GM10248 (cell line): ENCODE results near the gene KIT.
"Not testable (repeated sequence)": the region's sequence is repeated elsewhere in the genome, so short reads cannot be mapped to it uniquely, and the experiment has no call there.

ENCODE experiments used
- CTCF ChIA-PET: fragments of 300-600 bp; sonication (Branson Sonifier 250); formaldehyde crosslinking; extraction: SDS; loops from one replicate; lab custom pipeline; 2021; ENCODE audit warnings: antibody characterized with exemption; lab: Yijun Ruan, JAX
- POLR2A ChIA-PET: fragments of 350-650 bp; sonication (Branson Sonifier 250); formaldehyde crosslinking; extraction: SDS; loops from one replicate; lab custom pipeline; 2020; ENCODE audit warnings: antibody characterized with exemption; lab: Yijun Ruan, JAX
- DNase-seq: peaks from one replicate; pipeline ENCODE4 v3.0.0; 2012; ENCODE audit errors: extremely low spot score
- TF ChIP-seq, protein P1 (sequence below): IDR thresholded peaks from 2 replicates; pipeline ENCODE4 v1.5.1; 2012; ENCODE audit warnings: mild to moderate bottlenecking, low read depth; ENCODE audit errors: extremely low read depth, missing control alignments, control extremely low read depth

Gene KIT

DNA sequence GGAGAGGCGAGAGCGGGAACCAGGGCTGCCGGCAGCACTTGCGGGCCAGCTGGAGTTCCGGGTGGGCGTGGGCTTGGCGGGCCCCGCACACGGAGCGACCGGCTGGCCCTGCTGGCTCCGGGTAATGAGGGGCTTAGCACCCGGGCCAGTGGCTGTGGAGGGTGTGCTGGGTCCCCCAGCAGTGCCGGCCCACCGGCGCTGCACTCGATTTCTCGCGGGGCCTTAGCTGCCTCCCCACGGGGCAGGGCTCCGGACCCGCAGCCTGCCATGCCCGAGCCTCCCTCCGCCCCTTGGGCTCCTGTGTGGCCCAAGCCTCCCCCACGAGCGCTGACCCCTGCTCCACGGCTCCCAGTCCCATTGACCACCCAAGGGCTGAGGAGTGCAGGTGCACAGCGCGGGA is 25.2 kb upstream of the KIT start:
- ChIA-PET POLR2A (no interaction called here), CTCF (no interaction called here)
- TF ChIP-seq, protein P1, sequence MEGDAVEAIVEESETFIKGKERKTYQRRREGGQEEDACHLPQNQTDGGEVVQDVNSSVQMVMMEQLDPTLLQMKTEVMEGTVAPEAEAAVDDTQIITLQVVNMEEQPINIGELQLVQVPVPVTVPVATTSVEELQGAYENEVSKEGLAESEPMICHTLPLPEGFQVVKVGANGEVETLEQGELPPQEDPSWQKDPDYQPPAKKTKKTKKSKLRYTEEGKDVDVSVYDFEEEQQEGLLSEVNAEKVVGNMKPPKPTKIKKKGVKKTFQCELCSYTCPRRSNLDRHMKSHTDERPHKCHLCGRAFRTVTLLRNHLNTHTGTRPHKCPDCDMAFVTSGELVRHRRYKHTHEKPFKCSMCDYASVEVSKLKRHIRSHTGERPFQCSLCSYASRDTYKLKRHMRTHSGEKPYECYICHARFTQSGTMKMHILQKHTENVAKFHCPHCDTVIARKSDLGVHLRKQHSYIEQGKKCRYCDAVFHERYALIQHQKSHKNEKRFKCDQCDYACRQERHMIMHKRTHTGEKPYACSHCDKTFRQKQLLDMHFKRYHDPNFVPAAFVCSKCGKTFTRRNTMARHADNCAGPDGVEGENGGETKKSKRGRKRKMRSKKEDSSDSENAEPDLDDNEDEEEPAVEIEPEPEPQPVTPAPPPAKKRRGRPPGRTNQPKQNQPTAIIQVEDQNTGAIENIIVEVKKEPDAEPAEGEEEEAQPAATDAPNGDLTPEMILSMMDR = no peak
- DNase-seq = no peak

DNA sequence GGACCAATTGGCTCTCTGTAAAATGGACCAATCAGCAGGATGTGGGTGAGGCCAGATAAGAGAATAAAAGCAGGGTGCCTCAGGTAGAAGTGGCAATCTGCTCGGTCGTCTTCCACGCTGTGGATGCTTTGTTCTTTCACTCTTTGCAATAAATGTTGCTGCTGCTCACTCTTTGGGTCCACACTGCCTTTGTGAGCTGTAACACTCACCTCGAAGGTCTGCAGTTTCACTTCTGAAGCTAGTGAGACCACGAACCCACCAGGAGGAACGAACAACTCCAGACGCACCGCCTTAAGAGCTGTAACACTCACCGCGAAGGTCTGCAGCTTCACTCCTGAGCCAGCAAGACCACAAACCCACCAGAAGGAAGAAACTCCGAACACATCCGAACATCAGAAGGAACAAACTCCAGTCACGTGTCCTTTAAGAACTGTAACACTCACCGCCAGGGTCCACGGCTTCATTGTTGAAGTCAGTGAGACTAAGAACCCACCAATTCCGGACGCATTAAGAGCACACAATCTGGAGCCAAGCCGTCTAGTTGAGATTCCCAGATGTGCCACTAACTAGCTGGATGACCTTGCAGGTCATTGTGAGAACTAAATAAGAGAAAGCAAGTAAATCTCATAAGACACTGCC is 24.5 kb upstream of the KIT start:
- CTCF ChIA-PET, DNase-seq, POLR2A ChIA-PET: not testable (repeated sequence)

- POLR2A ChIA-PET = no interaction called here
- CTCF ChIA-PET = interaction anchor here (1.0 kb wide), 1 partner anchor 28 kb away, joined by 3 read pairs; no protein-coding TSS in a partner anchor
- TF ChIP-seq, protein P1 = no peak
- DNase-seq = no peak
Measured at GRCh38 chr4:54635318-54635717, 22.4 kb upstream of the KIT start.

- TF ChIP-seq, protein P1 = no peak
- CTCF ChIA-PET = no interaction called here
- POLR2A ChIA-PET = no interaction called here
- no peak for DNase-seq
Measured at GRCh38 chr4:54637325-54637724, 20.4 kb upstream of the KIT start.

- CTCF ChIA-PET, POLR2A ChIA-PET, DNase-seq: not testable (repeated sequence)
Measured at GRCh38 chr4:54641101-54641500, 16.7 kb upstream of the KIT start.

DNA sequence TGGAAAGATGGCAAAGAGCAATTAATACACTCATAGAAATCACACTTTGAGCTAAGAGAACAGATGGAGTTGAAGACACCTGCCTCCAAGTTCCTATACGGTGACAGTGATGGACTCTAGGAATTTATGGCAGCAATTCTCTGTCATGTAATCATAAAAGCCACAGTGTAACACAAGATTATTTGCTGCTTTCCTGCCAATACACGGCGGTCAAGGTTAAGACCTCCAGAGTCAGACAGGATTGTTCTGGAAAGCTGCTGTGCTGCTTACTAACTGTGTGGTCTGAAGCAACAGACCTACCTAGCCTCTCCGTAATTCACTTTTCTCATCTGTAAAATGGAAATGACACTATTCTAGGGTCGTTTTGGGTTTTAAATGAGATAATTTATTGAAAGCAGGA is 14.6 kb upstream of the KIT start:
- no peak for DNase-seq

GRCh38 chr4:54643958-54644751 is 13.6 kb upstream of the KIT start:
- DNase-seq = no peak
- CTCF ChIA-PET = no interaction called here
- POLR2A ChIA-PET = no interaction called here
- TF ChIP-seq, protein P1 = no peak

More for the DNA sequence above, 14.6 kb upstream of the KIT start:
- CTCF ChIA-PET = no interaction called here
- TF ChIP-seq, protein P1 = no peak
- POLR2A ChIA-PET = no interaction called here
